Fibroblast of skin of left quadriceps (primary cell): ENCODE data around the gene BOK.

Experiments
- DNase-seq, 2 experiments: peaks; one replicate each; pipeline ENCODE4 v3.0.0-alpha.2; 2013; ENCODE audit warnings: low read depth in 2 of 2

BOK gene

GRCh38 chr2:241619597-241620418 is 61.3 kb downstream of the BOK start:
- no peak for DNase-seq

- DNase-seq = no peak
Measured at GRCh38 chr2:241620419-241620769, 61.8 kb downstream of the BOK start.
